Measurements from ENCODE around the gene ANKDD1B. TPM values are rescaled to one million over a fixed set of nuclear protein-coding genes. Genes with fewer than 3 reads are reported as not detected.
A peak's percentile ranks its signal among the peaks of the same experiment; 100 is the strongest.
"Not testable (repeated sequence)": the region's sequence is repeated elsewhere in the genome, so short reads cannot be mapped to it uniquely, and the experiment has no call there.

The ANKDD1B gene
- total and polyA plus RNA-seq, 4 donors: 1.7 to 3.4 (median 3.1) TPM

DNA sequence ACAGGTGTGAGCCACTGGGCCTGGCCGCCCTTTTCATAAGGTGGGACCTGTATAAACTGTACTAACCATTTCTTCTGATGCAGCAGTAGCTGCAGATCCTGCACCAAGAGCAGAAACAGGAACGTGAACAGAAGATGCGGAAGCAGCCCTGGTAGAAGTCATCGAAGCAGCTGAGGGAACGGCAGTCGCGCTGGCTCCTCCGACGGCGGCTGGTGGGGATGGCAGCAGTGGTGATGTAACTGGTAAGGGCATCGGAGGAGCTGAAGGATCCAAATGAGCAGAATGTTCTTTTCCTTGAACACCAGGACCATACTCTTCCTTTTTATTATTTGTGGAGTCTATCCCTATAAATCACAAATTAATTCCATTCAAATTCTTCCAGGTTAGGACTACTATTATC lies 73.9 kb downstream of the ANKDD1B start:
- no peaks in the 10 kb centered on the region for H3K27me3 ChIP-seq (ENCODE audit: control insufficient read depth, insufficient read depth, low read length)
- H3K27ac ChIP-seq (ENCODE audit: low read depth, low read length): no peak overlapping the region
- 97% methylated on average over 10 of the region's 11 CpGs for WGBS (ENCODE audit: insufficient coverage)
- peaks cover 16% of the 10 kb centered on the region for H3K36me3 ChIP-seq (ENCODE audit: control insufficient read depth, insufficient read depth, low read length)
- DNase-seq (ENCODE audit: low read depth in 4 of 6, low spot score in 6 of 6): no peak
- H3K4me3 ChIP-seq (ENCODE audit: low read depth, low read length): no peak overlapping the region
- no peaks in the 10 kb centered on the region for H3K4me1 ChIP-seq (ENCODE audit: control insufficient read depth, insufficient read depth, low read length)
- H3K9me3 ChIP-seq (ENCODE audit: control insufficient read depth, insufficient read depth, low read length): no peaks in the 10 kb centered on the region

DNA sequence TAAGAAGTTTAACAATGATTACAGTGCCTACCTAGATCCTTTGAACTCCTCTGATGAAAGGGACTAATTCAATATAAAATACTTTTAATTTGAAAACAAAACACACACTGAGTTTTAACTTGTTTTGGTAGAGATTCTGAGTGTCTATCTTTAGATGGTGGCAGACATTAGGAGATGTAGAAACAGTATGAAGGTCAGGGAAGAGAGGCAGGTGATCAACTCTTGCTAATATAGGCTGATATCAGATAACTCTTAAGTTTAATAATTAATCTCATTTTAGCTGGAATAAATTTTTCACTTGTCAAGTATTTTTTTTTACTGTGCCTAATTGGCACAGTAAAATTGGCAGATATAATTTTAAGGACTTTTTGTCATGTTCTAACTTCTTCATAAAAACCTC lies 75.2 kb downstream of the ANKDD1B start:
- H3K9me3 ChIP-seq (ENCODE audit: control insufficient read depth, insufficient read depth, low read length): no peaks in the 10 kb centered on the region
- H3K4me1 ChIP-seq (ENCODE audit: control insufficient read depth, insufficient read depth, low read length): no peaks in the 10 kb centered on the region
- H3K4me3 ChIP-seq (ENCODE audit: low read depth, low read length): no peak overlapping the region
- peaks cover 16% of the 10 kb centered on the region for H3K36me3 ChIP-seq (ENCODE audit: control insufficient read depth, insufficient read depth, low read length)
- H3K27ac ChIP-seq (ENCODE audit: low read depth, low read length): no peak overlapping the region
- no peaks in the 10 kb centered on the region for H3K27me3 ChIP-seq (ENCODE audit: control insufficient read depth, insufficient read depth, low read length)
- no peak for DNase-seq (ENCODE audit: low read depth in 4 of 6, low spot score in 6 of 6)

GRCh38 chr5:75690669-75691068 lies 79.4 kb downstream of the ANKDD1B start:
- WGBS (ENCODE audit: insufficient coverage): no CpG with 5 or more reads among the region's 1 CpG
- DNase-seq (ENCODE audit: low read depth in 4 of 6, low spot score in 6 of 6): no peak
- Histone ChIP-seq H3K27me3 (ENCODE audit: control insufficient read depth, insufficient read depth, low read length) (no peaks in the 10 kb centered on the region), H3K4me3 (ENCODE audit: low read depth, low read length) (no peak overlapping the region), H3K4me1 (ENCODE audit: control insufficient read depth, insufficient read depth, low read length) (no peaks in the 10 kb centered on the region), H3K9me3 (ENCODE audit: control insufficient read depth, insufficient read depth, low read length) (no peaks in the 10 kb centered on the region), H3K27ac (ENCODE audit: low read depth, low read length) (no peak overlapping the region), H3K36me3 (ENCODE audit: control insufficient read depth, insufficient read depth, low read length) (peaks cover 3% of the 10 kb centered on the region)

- no CpG with 5 or more reads among the region's 1 CpG for WGBS (ENCODE audit: insufficient coverage)
- DNase-seq (ENCODE audit: low read depth in 4 of 6, low spot score in 6 of 6): no peak
- H3K36me3 ChIP-seq (ENCODE audit: control insufficient read depth, insufficient read depth, low read length): peaks cover 3% of the 10 kb centered on the region
- H3K9me3 ChIP-seq (ENCODE audit: control insufficient read depth, insufficient read depth, low read length): no peaks in the 10 kb centered on the region
- H3K27me3 ChIP-seq (ENCODE audit: control insufficient read depth, insufficient read depth, low read length): no peaks in the 10 kb centered on the region
- H3K27ac ChIP-seq (ENCODE audit: low read depth, low read length): no peak overlapping the region
- no peaks in the 10 kb centered on the region for H3K4me1 ChIP-seq (ENCODE audit: control insufficient read depth, insufficient read depth, low read length)
- no peak overlapping the region for H3K4me3 ChIP-seq (ENCODE audit: low read depth, low read length)
These were observed 83.5 kb downstream of the ANKDD1B start for GRCh38 chr5:75694781-75695180.

- WGBS (ENCODE audit: insufficient coverage): 84% methylated on average over 13 of the region's 22 CpGs
- H3K27ac ChIP-seq (ENCODE audit: low read depth, low read length); H3K4me1 ChIP-seq (ENCODE audit: control insufficient read depth, insufficient read depth, low read length); H3K9me3 ChIP-seq (ENCODE audit: control insufficient read depth, insufficient read depth, low read length); H3K4me3 ChIP-seq (ENCODE audit: low read depth, low read length); H3K36me3 ChIP-seq (ENCODE audit: control insufficient read depth, insufficient read depth, low read length); H3K27me3 ChIP-seq (ENCODE audit: control insufficient read depth, insufficient read depth, low read length); DNase-seq (ENCODE audit: low read depth in 4 of 6, low spot score in 6 of 6): not testable (repeated sequence)
These were observed 84.5 kb downstream of the ANKDD1B start for GRCh38 chr5:75695472-75696351.

- DNase-seq (ENCODE audit: low read depth in 4 of 6, low spot score in 6 of 6): no peak
- WGBS (ENCODE audit: insufficient coverage): 78% methylated on average over 1 of the region's 4 CpGs
- no peaks in the 10 kb centered on the region for H3K9me3 ChIP-seq (ENCODE audit: control insufficient read depth, insufficient read depth, low read length)
These were observed 90.6 kb downstream of the ANKDD1B start for GRCh38 chr5:75701856-75702255.

GRCh38 chr5:75706016-75706415 lies 94.8 kb downstream of the ANKDD1B start:
- Histone ChIP-seq H3K9me3 (ENCODE audit: control insufficient read depth, insufficient read depth, low read length) (no peaks in the 10 kb centered on the region), H3K4me3 (ENCODE audit: low read depth, low read length) (no peak overlapping the region), H3K27me3 (ENCODE audit: control insufficient read depth, insufficient read depth, low read length) (no peaks in the 10 kb centered on the region), H3K4me1 (ENCODE audit: control insufficient read depth, insufficient read depth, low read length) (no peaks in the 10 kb centered on the region), H3K36me3 (ENCODE audit: control insufficient read depth, insufficient read depth, low read length) (no peaks in the 10 kb centered on the region), H3K27ac (ENCODE audit: low read depth, low read length) (no peak overlapping the region)
- DNase-seq (ENCODE audit: low read depth in 4 of 6, low spot score in 6 of 6): peak in 1 of 6 donors; percentile 66
- no CpG with 5 or more reads among the region's 1 CpG for WGBS (ENCODE audit: insufficient coverage)

More at GRCh38 chr5:75701856-75702255, 90.6 kb downstream of the ANKDD1B start:
- Histone ChIP-seq H3K27me3 (ENCODE audit: control insufficient read depth, insufficient read depth, low read length) (no peaks in the 10 kb centered on the region), H3K4me1 (ENCODE audit: control insufficient read depth, insufficient read depth, low read length) (no peaks in the 10 kb centered on the region), H3K27ac (ENCODE audit: low read depth, low read length) (no peak overlapping the region), H3K36me3 (ENCODE audit: control insufficient read depth, insufficient read depth, low read length) (no peaks in the 10 kb centered on the region), H3K4me3 (ENCODE audit: low read depth, low read length) (no peak overlapping the region)

DNA sequence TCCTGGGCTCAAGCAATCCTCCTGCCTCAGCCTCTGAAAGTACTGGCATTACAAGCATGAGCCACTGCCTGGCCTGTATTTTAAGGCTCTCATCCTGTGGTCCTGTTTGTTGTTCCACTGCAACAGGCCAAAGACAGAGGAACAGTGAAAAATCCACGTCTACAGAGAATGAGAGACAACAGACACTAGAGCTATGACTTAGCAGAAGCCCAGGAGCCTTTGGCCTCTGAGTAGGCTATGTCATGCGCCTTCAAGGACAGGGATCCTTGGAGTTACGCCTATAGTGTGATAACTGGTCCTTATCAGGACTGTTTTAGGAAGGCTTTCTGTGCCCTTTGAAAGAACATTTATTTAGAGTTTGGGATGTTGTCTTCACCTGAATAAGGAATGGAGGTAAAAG lies 95.5 kb downstream of the ANKDD1B start:
- Histone ChIP-seq H3K4me3 (ENCODE audit: low read depth, low read length) (no peak overlapping the region), H3K27ac (ENCODE audit: low read depth, low read length) (no peak overlapping the region)
- WGBS (ENCODE audit: insufficient coverage): 98% methylated on average over 3 of the region's 3 CpGs

GRCh38 chr5:75707911-75708509 lies 96.8 kb downstream of the ANKDD1B start:
- H3K4me3 ChIP-seq (ENCODE audit: low read depth, low read length): no peak overlapping the region
- H3K27me3 ChIP-seq (ENCODE audit: control insufficient read depth, insufficient read depth, low read length): no peaks in the 10 kb centered on the region
- no peak overlapping the region for H3K27ac ChIP-seq (ENCODE audit: low read depth, low read length)
- H3K36me3 ChIP-seq (ENCODE audit: control insufficient read depth, insufficient read depth, low read length): no peaks in the 10 kb centered on the region
- no peaks in the 10 kb centered on the region for H3K9me3 ChIP-seq (ENCODE audit: control insufficient read depth, insufficient read depth, low read length)
- no peaks in the 10 kb centered on the region for H3K4me1 ChIP-seq (ENCODE audit: control insufficient read depth, insufficient read depth, low read length)
- no CpG with 5 or more reads among the region's 1 CpG for WGBS (ENCODE audit: insufficient coverage)
- no peak for DNase-seq (ENCODE audit: low read depth in 4 of 6, low spot score in 6 of 6)

More for the DNA sequence above, 95.5 kb downstream of the ANKDD1B start:
- Histone ChIP-seq H3K36me3 (ENCODE audit: control insufficient read depth, insufficient read depth, low read length) (no peaks in the 10 kb centered on the region), H3K27me3 (ENCODE audit: control insufficient read depth, insufficient read depth, low read length) (no peaks in the 10 kb centered on the region), H3K4me1 (ENCODE audit: control insufficient read depth, insufficient read depth, low read length) (no peaks in the 10 kb centered on the region), H3K9me3 (ENCODE audit: control insufficient read depth, insufficient read depth, low read length) (no peaks in the 10 kb centered on the region)
- DNase-seq (ENCODE audit: low read depth in 4 of 6, low spot score in 6 of 6): no peak

GRCh38 chr5:75710637-75711036 lies 99.4 kb downstream of the ANKDD1B start:
- no peaks in the 10 kb centered on the region for H3K4me1 ChIP-seq (ENCODE audit: control insufficient read depth, insufficient read depth, low read length)
- DNase-seq (ENCODE audit: low read depth in 4 of 6, low spot score in 6 of 6): no peak
- H3K9me3 ChIP-seq (ENCODE audit: control insufficient read depth, insufficient read depth, low read length): no peaks in the 10 kb centered on the region
- WGBS (ENCODE audit: insufficient coverage): no CpG with 5 or more reads among the region's 1 CpG
- H3K36me3 ChIP-seq (ENCODE audit: control insufficient read depth, insufficient read depth, low read length): no peaks in the 10 kb centered on the region
- H3K4me3 ChIP-seq (ENCODE audit: low read depth, low read length): no peak overlapping the region
- H3K27ac ChIP-seq (ENCODE audit: low read depth, low read length): no peak overlapping the region
- no peaks in the 10 kb centered on the region for H3K27me3 ChIP-seq (ENCODE audit: control insufficient read depth, insufficient read depth, low read length)
